COLO668 (cell line): ENCODE data around the gene MAPK1.
A peak's percentile ranks its signal among the peaks of the same experiment; 100 is the strongest.
"Not testable (repeated sequence)": the region's sequence is repeated elsewhere in the genome, so short reads cannot be mapped to it uniquely, and the experiment has no call there.

Experiments used
- DNase-seq: peaks from one replicate; lab custom pipeline; 2025; ENCODE audit not compliant: unreplicated experiment; lab: John Stamatoyannopoulos, UW

Gene MAPK1

DNA sequence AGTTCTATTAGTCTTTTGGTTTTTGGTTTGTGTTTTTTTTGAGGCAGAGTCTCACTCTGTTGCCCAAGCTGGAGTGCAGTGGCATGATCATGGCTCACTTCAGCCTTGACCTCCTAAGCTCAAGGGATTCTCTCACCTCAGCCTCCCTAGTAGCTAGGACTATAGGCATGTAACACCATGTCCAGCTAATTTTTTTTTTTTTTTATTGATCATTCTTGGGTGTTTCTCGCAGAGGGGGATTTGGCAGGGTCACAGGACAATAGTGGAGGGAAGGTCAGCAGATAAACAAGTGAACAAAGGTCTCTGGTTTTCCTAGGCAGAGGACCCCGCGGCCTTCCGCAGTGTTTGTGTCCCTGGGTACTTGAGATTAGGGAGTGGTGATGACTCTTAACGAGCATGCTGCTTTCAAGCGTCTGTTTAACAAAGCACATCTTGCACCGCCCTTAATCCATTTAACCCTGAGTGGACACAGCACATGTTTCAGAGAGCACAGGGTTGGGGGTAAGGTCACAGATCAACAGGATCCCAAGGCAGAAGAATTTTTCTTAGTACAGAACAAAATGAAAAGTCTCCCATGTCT is 15.4 kb upstream of the MAPK1 start:
- not testable (repeated sequence) for DNase-seq

- no peak for DNase-seq
These were observed 14.7 kb upstream of the MAPK1 start for GRCh38 chr22:21881841-21882753.

GRCh38 chr22:21876486-21877176 is 9.2 kb upstream of the MAPK1 start:
- DNase-seq: no peak

DNA sequence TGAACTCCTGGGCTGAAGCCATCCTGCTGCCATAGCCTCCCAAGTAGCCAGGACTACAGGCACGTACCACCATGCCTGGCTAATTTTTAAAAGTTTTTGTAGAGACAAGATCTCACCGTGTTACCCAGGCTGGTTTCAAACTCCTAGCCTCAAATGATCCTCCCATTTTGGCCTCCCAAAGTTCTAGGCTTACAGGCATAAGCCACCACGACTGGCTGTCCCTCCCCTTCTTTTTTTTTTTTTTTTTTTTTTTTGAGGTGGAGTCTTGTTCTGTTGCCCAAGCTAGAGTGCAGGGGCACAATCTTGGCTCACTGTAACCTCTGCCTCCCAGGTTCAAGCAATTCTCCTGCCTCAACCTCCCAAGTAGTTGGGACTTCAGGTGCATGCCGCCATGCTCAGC is 7.5 kb upstream of the MAPK1 start:
- DNase-seq: not testable (repeated sequence)

DNA sequence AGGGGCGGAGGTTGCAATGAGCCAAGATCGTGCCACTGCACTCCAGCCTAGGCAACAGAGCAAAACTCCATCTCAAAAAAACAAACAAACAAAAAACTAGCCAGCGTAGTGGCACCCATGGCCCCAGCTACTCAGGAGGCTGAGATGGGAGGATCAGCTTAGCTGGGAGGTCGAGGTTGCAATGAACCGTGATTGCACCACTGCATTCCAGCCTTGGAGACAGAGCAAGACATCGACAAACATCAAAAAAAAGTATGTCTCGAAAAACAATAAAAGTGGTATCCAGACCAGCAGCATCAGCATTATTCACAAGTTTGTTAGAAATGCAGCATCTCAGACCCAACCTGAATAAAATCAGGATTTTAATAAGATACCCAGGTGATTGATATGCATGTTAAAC is 6.2 kb upstream of the MAPK1 start:
- no peak for DNase-seq

GRCh38 chr22:21872741-21873140 is 5.3 kb upstream of the MAPK1 start:
- not testable (repeated sequence) for DNase-seq

GRCh38 chr22:21868651-21869050 is 1.2 kb upstream of the MAPK1 start:
- DNase-seq: no peak

DNA sequence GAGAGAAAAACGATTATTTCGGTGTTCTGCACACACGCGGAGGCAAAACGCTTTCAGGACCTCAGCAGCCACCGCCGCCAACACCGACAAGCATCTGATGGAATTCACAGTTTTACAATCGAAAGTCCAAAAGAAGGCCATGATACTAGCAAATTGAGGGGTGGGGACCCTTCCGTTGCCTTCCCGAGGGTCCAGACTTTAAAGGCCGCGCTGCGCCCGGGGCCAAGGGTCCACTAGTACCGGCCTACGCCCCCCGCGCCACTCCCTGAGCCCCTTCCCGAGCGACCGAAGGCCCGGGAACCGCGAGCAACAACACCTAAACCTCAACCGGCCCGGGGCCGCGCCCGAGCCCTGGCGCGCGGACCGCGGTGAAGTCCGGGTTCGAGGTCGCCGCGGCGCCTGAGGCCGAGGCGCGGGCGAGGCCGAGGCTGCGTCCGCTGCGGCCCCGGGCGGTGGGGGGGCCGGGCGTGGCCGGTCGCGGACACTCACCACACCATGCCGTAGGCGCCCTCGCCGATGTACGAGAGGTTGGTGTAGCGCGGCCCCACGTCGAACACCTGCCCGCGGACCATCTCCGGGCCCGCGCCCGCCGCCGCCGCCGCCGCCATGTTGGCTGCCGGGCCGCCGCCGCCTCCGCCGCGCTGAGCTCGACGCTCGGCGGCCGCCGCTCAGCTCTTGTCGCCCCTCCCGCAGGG is 465 bp downstream of the MAPK1 start:
- DNase-seq: peak; percentile 77

GRCh38 chr22:21865041-21865440 is 2.4 kb downstream of the MAPK1 start:
- DNase-seq: no peak

GRCh38 chr22:21862386-21863245 is 4.8 kb downstream of the MAPK1 start:
- no peak for DNase-seq

- no peak for DNase-seq
These were observed 5.6 kb downstream of the MAPK1 start for GRCh38 chr22:21861851-21862250.

- no peak for DNase-seq
These were observed 6.1 kb downstream of the MAPK1 start for GRCh38 chr22:21861264-21861848.

DNA sequence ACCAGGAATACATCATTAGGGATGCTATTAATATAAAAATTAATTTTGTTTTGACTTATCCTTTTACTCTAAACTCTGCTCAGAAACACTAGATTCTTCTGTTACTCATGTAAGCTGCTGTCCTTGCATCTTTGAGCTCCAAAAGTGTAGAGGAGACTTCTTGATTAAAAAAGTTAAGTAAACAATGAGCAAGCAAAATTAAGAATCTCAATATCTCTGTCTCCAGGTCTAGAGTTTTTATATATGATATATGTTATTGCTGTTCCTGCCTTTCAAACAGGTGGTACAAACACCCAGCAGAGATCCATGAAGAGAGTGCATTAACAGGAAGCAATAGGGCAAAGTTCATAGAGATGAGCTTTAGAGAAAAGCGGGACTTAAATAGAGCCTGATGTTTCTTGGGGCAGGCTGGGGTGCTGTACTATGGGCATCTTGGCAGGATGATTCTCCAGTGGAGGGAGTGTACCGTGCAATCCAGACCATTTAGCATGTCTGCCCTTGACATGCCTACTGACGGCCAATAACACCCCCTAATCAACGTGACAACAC is 6.9 kb downstream of the MAPK1 start:
- DNase-seq: no peak

- no peak for DNase-seq
These were observed 9.2 kb downstream of the MAPK1 start for GRCh38 chr22:21858025-21858764.

DNA sequence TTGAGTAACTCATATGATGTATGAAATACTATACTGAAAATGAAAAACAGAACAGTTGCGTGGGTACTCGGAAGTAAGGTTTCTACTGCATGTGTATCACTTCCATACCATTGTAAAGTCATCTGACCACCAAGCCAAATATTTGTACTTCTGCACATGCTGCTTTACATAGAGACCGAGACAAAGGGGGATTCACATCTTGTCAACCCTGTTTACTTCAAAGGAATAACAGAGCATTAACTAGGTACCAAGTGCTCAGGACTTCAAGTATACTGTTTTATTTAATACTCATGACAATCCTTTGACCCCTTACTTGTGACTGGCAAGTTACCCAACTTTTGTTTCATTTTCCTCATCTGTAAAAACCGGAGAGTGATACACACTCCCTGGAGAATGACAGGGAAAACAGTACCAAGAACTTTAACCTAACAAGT is 9.9 kb downstream of the MAPK1 start:
- DNase-seq: peak; percentile 9

DNA sequence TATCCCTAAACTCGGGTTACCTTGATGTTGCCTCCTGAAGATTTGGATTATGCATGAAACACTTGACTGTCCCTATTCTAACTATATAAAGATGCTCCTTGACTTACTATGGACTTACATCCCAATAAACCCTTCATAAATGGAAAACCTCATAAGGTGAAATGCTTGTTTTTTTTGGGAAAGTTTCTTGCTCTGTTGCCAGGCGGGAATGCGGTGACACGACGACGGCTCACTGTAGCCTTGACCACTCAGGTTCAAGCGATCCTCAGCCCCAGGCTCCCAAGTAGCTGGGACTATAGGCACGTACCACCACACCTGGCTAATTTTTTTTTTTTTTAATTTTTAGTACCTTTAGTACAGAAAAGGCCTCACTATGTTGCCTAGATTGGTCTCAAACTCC is 10.6 kb downstream of the MAPK1 start:
- no peak for DNase-seq

DNA sequence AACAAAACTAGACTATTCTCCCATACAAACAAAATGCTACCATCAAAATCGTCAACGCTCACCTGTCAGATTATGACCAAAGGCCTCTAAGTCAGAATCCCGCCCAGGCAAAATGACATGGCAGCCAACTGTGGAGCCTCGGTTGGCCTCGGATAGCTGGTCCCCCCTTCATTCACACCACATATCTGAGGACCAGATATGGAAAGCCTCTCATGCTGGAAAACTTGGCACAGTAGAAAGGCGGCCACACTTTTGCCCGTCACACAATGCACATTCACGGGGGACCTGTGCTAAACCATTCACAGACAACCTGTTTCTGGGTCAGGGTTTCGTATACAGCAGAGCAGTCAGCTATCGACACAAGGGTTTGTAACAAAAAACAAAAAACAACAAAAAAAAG is 11.2 kb downstream of the MAPK1 start:
- DNase-seq: no peak

- no peak for DNase-seq
These were observed 11.8 kb downstream of the MAPK1 start for GRCh38 chr22:21855676-21856075.

DNA sequence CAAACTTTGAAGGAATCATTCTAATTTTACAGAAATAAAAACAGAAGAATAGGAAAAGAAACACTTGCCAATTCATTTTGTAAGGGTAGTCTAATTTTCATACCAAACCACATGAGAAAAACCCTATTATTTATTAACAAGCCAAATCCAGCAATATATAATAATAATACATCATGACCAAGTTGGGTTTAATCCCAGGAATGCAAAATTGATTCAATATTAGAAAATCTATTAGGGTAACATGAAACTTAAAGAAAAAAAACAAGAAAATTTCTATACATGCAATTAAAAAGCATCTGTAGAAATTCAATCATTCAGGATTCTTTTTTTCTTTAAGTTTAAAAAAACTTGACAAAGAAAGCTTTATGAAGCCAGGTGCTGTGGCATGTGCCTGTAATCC is 16.8 kb downstream of the MAPK1 start:
- DNase-seq: no peak
